ENCODE results near the gene SRL. TPM values are rescaled to one million over a fixed set of nuclear protein-coding genes. Genes with fewer than 3 reads are reported as not detected.

SRL gene
- total and polyA plus RNA-seq, 2 experiments from 2014 or later, result not detected

- H3K79me2 ChIP-seq (replicated peaks; ENCODE audit: insufficient read depth), result no peaks in the 10 kb centered on the region
- H3K4me3 Mint-ChIP-seq, result peak overlapping the region; percentile 44; the same call in 2 of the 3 replicates
- H3F3A ChIP-seq (replicated peaks; ENCODE audit: low read depth), result peaks cover 9% of the 10 kb centered on the region
- H3K4me1 ChIP-seq (ENCODE audit: insufficient read depth), result peaks cover 13% of the 10 kb centered on the region
- H3K27ac ChIP-seq (ENCODE audit: low read depth), result peak overlapping the region; percentile 80
- peak overlapping the region; percentile 67 for H3K4me2 ChIP-seq
- no peaks in the 10 kb centered on the region for H3K9me3 Mint-ChIP-seq
- ATAC-seq (peak; percentile 94), DNase-seq (ENCODE audit: low spot score) (peak; percentile 97)
- H3K4me3 ChIP-seq, result no peak overlapping the region; the same call in 1 of the 2 replicates
- H3K4me1 Mint-ChIP-seq, result peaks cover 34% of the 10 kb centered on the region
- no peaks in the 10 kb centered on the region; the same call in 2 of the 3 replicates for H3K36me3 Mint-ChIP-seq (ENCODE audit: low read depth)
- H3K36me3 ChIP-seq (ENCODE audit: insufficient read depth), result no peaks in the 10 kb centered on the region
- H2AFZ ChIP-seq, result peak overlapping the region; percentile 84
- H3K27me3 Mint-ChIP-seq (ENCODE audit: insufficient read depth, low read depth, poor library complexity), result peaks cover 10% of the 10 kb centered on the region
- H4K20me1 ChIP-seq (replicated peaks; ENCODE audit: insufficient read depth), result no peaks in the 10 kb centered on the region
- TF ChIP-seq EZH2phosphoT487 (IDR thresholded peaks at IDR 0.05; ENCODE audit: unreplicated experiment), result no peak
- TF ChIP-seq JUNB (IDR thresholded peaks at IDR 0.05; ENCODE audit: unreplicated experiment), result no peak
- no peak for TF ChIP-seq EZH2 (IDR thresholded peaks at IDR 0.05; ENCODE audit: low read depth, unreplicated experiment)
- TF ChIP-seq CREB1 (CRISPR knock-in tag; IDR thresholded peaks at IDR 0.05; ENCODE audit: low read depth), result 0 out of 2 replicates have a peak, but pooled peaks have one; percentile 31
- peak; percentile 40; the same call in 1 of the 2 replicates for TF ChIP-seq POLR2AphosphoS5 (IDR thresholded peaks at IDR 0.05; ENCODE audit: low read depth)
- TF ChIP-seq ZNF331 (CRISPR knock-in tag; IDR thresholded peaks at IDR 0.05; ENCODE audit: low read depth), result no peak
- TF ChIP-seq NANOG (IDR thresholded peaks at IDR 0.05; ENCODE audit: borderline replicate concordance), result no peak
- TF ChIP-seq STAT1 (IDR thresholded peaks at IDR 0.05; ENCODE audit: unreplicated experiment), result no peak
- TF ChIP-seq ZNF462 (CRISPR knock-in tag; IDR thresholded peaks at IDR 0.05), result no peak
- TF ChIP-seq ETS1 (IDR thresholded peaks at IDR 0.05), result no peak
- TF ChIP-seq CTCF (conservative IDR thresholded peaks at IDR 0.05; ENCODE audit: low read depth in 2 of 2), result peak; percentile 96 to 98
- no peak for TF ChIP-seq REST (IDR thresholded peaks at IDR 0.05; ENCODE audit: unreplicated experiment)
- no peak for TF ChIP-seq ZNF114 (CRISPR knock-in tag; IDR thresholded peaks at IDR 0.05)
- peak overlapping the region; percentile 85 for H3K27ac Mint-ChIP-seq
- H3K9me2 ChIP-seq (ENCODE audit: insufficient read depth), result no peaks in the 10 kb centered on the region
- no peaks in the 10 kb centered on the region for H3K27me3 ChIP-seq (ENCODE audit: insufficient read depth)
Observed at GRCh38 chr16:4288148-4288921, 46.5 kb upstream of the SRL start.

Data from GM23338 (cell line).